HG03064 (cell line): ENCODE data around the gene CSNK1D.
"Not testable (repeated sequence)": the region's sequence is repeated elsewhere in the genome, so short reads cannot be mapped to it uniquely, and the experiment has no call there.

Source experiments
- ATAC-seq: cut with Tn5 transposase; IDR thresholded peaks from one replicate; pipeline ENCODE4 v1.9.1; 2021; ENCODE audit warnings: low read depth; ENCODE audit not compliant: unreplicated experiment

The CSNK1D gene

GRCh38 chr17:82217530-82218204, 55.8 kb downstream of the CSNK1D start:
- ATAC-seq = no peak

- ATAC-seq = no peak
Measured at GRCh38 chr17:82217120-82217529, 56.4 kb downstream of the CSNK1D start.

GRCh38 chr17:82216301-82217119, 57.0 kb downstream of the CSNK1D start:
- ATAC-seq = peak; percentile 48

GRCh38 chr17:82215972-82216300, 57.6 kb downstream of the CSNK1D start:
- no peak for ATAC-seq

- no peak for ATAC-seq
Measured at GRCh38 chr17:82215095-82215971, 58.2 kb downstream of the CSNK1D start.

GRCh38 chr17:82214012-82214628, 59.4 kb downstream of the CSNK1D start:
- no peak for ATAC-seq

GRCh38 chr17:82213251-82214011, 60.1 kb downstream of the CSNK1D start:
- ATAC-seq = no peak

GRCh38 chr17:82212331-82213250, 60.9 kb downstream of the CSNK1D start, which contains the start of gene CCDC57:
CCDC57 (minus strand) TSS chr17:82212842; CDS start chr17:82201944, 10,898 bp downstream.
- ATAC-seq = no peak

- ATAC-seq = not testable (repeated sequence)
Measured at GRCh38 chr17:82210655-82211054, 62.8 kb downstream of the CSNK1D start.

GRCh38 chr17:82205720-82206508, 67.6 kb downstream of the CSNK1D start:
- no peak for ATAC-seq

- ATAC-seq = no peak
Measured at GRCh38 chr17:82204831-82205719, 68.4 kb downstream of the CSNK1D start.

GRCh38 chr17:82203920-82204319, 69.6 kb downstream of the CSNK1D start:
- no peak for ATAC-seq

- no peak for ATAC-seq
Measured at GRCh38 chr17:82202981-82203380, 70.5 kb downstream of the CSNK1D start.

GRCh38 chr17:82201498-82201910, 72.0 kb downstream of the CSNK1D start:
- ATAC-seq = no peak

- ATAC-seq = no peak
Measured at GRCh38 chr17:82200743-82201497, 72.6 kb downstream of the CSNK1D start.

- ATAC-seq = no peak
Measured at GRCh38 chr17:82200135-82200534, 73.4 kb downstream of the CSNK1D start.
